HEK293 (cell line): Measurements from ENCODE around the gene MAGI2.

Experiments
- GLIS2 ChIP-seq: fragments of 450-650 bp; formaldehyde crosslinking; IDR thresholded peaks from 2 replicates; pipeline ENCODE4 v1.5.1; 2016; ENCODE audit warnings: missing biosample characterization, missing genetic modification characterization
- MEIS1 ChIP-seq: sonication (generic); formaldehyde crosslinking; IDR thresholded peaks from 2 replicates; pipeline ENCODE4 v1.8.1; 2022; ENCODE audit warnings: missing genetic modification reagents, mild to moderate bottlenecking, borderline replicate concordance
- SALL2 ChIP-seq: fragments of 450-650 bp; formaldehyde crosslinking; IDR thresholded peaks from 2 replicates; pipeline ENCODE4 v1.5.0; 2017; ENCODE audit warnings: missing biosample characterization, mild to moderate bottlenecking, missing genetic modification characterization, borderline replicate concordance
- ZBTB44 ChIP-seq: fragments of 450-650 bp; IDR thresholded peaks from 2 replicates; pipeline ENCODE4 v1.5.1; 2018; ENCODE audit warnings: missing biosample characterization, mild to moderate bottlenecking, missing genetic modification characterization
- ZNF214 ChIP-seq: fragments of 450-650 bp; formaldehyde crosslinking; IDR thresholded peaks from 2 replicates; pipeline ENCODE4 v1.5.1; 2017; ENCODE audit warnings: missing biosample characterization, mild to moderate bottlenecking, missing genetic modification characterization, borderline replicate concordance
- ZNF426 ChIP-seq: fragments of 450-650 bp; formaldehyde crosslinking; IDR thresholded peaks from 2 replicates; pipeline ENCODE4 v1.5.1; 2017; ENCODE audit warnings: missing biosample characterization, missing genetic modification characterization, mild to moderate bottlenecking, inconsistent platforms, moderate library complexity
- ZNF621 ChIP-seq: fragments of 450-650 bp; formaldehyde crosslinking; IDR thresholded peaks from 2 replicates; pipeline ENCODE4 v1.5.1; 2017; ENCODE audit warnings: missing biosample characterization, missing genetic modification characterization
- ZNF658 ChIP-seq: fragments of 450-650 bp; formaldehyde crosslinking; IDR thresholded peaks from 2 replicates; pipeline ENCODE4; 2016; ENCODE audit warnings: missing biosample characterization, missing genetic modification characterization
- ZNF768 ChIP-seq: fragments of 450-650 bp; formaldehyde crosslinking; IDR thresholded peaks from 2 replicates; pipeline ENCODE4 v1.5.1; 2018; ENCODE audit warnings: missing biosample characterization, mild to moderate bottlenecking, missing genetic modification characterization
- TF ChIP-seq, protein P1 (sequence below): fragments of 450-650 bp; formaldehyde crosslinking; IDR thresholded peaks from 2 replicates; pipeline ENCODE4 v1.5.1; 2016; ENCODE audit warnings: missing biosample characterization, missing genetic modification characterization
- TF ChIP-seq, protein P2 (sequence below): fragments of 450-650 bp; formaldehyde crosslinking; IDR thresholded peaks from 2 replicates; pipeline ENCODE4 v1.5.1; 2016; ENCODE audit warnings: missing biosample characterization, missing genetic modification characterization

- TF ChIP-seq ZNF768 (tag by site-specific recombination) (no peak), ZNF621 (no peak), GLIS2 (tag by site-specific recombination) (no peak), ZNF214 (tag by site-specific recombination) (no peak), SALL2 (tag by site-specific recombination) (no peak), MEIS1 (CRISPR knock-in tag) (no peak), ZBTB44 (tag by site-specific recombination) (no peak), ZNF426 (tag by site-specific recombination) (no peak), ZNF658 (tag by site-specific recombination) (no peak)
- TF ChIP-seq, protein P1, sequence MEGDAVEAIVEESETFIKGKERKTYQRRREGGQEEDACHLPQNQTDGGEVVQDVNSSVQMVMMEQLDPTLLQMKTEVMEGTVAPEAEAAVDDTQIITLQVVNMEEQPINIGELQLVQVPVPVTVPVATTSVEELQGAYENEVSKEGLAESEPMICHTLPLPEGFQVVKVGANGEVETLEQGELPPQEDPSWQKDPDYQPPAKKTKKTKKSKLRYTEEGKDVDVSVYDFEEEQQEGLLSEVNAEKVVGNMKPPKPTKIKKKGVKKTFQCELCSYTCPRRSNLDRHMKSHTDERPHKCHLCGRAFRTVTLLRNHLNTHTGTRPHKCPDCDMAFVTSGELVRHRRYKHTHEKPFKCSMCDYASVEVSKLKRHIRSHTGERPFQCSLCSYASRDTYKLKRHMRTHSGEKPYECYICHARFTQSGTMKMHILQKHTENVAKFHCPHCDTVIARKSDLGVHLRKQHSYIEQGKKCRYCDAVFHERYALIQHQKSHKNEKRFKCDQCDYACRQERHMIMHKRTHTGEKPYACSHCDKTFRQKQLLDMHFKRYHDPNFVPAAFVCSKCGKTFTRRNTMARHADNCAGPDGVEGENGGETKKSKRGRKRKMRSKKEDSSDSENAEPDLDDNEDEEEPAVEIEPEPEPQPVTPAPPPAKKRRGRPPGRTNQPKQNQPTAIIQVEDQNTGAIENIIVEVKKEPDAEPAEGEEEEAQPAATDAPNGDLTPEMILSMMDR (tag by site-specific recombination) = no peak
- TF ChIP-seq, protein P2, sequence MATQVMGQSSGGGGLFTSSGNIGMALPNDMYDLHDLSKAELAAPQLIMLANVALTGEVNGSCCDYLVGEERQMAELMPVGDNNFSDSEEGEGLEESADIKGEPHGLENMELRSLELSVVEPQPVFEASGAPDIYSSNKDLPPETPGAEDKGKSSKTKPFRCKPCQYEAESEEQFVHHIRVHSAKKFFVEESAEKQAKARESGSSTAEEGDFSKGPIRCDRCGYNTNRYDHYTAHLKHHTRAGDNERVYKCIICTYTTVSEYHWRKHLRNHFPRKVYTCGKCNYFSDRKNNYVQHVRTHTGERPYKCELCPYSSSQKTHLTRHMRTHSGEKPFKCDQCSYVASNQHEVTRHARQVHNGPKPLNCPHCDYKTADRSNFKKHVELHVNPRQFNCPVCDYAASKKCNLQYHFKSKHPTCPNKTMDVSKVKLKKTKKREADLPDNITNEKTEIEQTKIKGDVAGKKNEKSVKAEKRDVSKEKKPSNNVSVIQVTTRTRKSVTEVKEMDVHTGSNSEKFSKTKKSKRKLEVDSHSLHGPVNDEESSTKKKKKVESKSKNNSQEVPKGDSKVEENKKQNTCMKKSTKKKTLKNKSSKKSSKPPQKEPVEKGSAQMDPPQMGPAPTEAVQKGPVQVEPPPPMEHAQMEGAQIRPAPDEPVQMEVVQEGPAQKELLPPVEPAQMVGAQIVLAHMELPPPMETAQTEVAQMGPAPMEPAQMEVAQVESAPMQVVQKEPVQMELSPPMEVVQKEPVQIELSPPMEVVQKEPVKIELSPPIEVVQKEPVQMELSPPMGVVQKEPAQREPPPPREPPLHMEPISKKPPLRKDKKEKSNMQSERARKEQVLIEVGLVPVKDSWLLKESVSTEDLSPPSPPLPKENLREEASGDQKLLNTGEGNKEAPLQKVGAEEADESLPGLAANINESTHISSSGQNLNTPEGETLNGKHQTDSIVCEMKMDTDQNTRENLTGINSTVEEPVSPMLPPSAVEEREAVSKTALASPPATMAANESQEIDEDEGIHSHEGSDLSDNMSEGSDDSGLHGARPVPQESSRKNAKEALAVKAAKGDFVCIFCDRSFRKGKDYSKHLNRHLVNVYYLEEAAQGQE (tag by site-specific recombination) = no peak
Observed at GRCh38 chr7:78399033-78399769, 1054.3 kb downstream of the MAGI2 start.
